Ovary (tissue), 9 donors: ENCODE measurements around the gene ANP32B. TPM values are rescaled to one million over a fixed set of nuclear protein-coding genes. Genes with fewer than 3 reads are reported as not detected.

ENCODE experiments used
- DNase-seq, 5 donors: peaks; one replicate each; pipeline ENCODE4 v3.0.0-alpha.2; 2019 to 2020
- H3K27ac ChIP-seq, 2 donors: fragments of 200-600 bp; one replicate each; pipeline versions ENCODE4 v1.5.1 to v1.8.0; 2019 to 2022
- H3K27me3 ChIP-seq: fragments of 200-600 bp; one replicate; pipeline ENCODE4 v1.8.0; 2022
- H3K36me3 ChIP-seq: fragments of 200-600 bp; sonication (generic); one replicate; pipeline ENCODE4 v1.5.1; 2019
- H3K4me1 ChIP-seq: one replicate; pipeline ENCODE4 v1.8.1; 2013; ENCODE audit warnings: mild to moderate bottlenecking, moderate library complexity; ENCODE audit not compliant: insufficient read depth
- H3K4me3 ChIP-seq: fragments of 200-600 bp; sonication (generic); one replicate; pipeline ENCODE4 v1.5.1; 2017
- H3K9me3 ChIP-seq, 2 donors: fragments of 200-600 bp in 1 of 2; sonication (generic) in 1 of 2; one replicate each; pipeline versions ENCODE4 v1.5.1 to v1.8.1; 2013 to 2019; ENCODE audit warnings: mild to moderate bottlenecking in 1 of 2, moderate library complexity in 1 of 2
- EP300 ChIP-seq: sonication (generic); formaldehyde crosslinking; IDR thresholded peaks from one replicate; pipeline ENCODE4 v1.6.1; 2017; ENCODE audit warnings: antibody characterized with exemption
- POLR2A ChIP-seq: fragments of 450-650 bp; IDR thresholded peaks from one replicate; pipeline ENCODE4 v1.6.1; 2017; ENCODE audit warnings: antibody characterized with exemption, mild to moderate bottlenecking, moderate library complexity
- WGBS, 3 donors: extraction: QIAGEN DNeasy Blood & Tissue Kit in 1 of 3; methylation state at CpG; one replicate each; pipeline versions ENCODE4 v1.1.5 to v1.1.7; 2013 to 2017; 5-methylcytosine and 5-hydroxymethylcytosine counted together
- intact Hi-C, 4 donors: fragments of 100-400 bp; cut with DNase I; formaldehyde crosslinking; loops; one replicate each; pipeline versions ENCODE4 v1.11.0 to v1.15.1; 2022 to 2023
- polyA plus RNA-seq, 2 donors: library from polyadenylated mRNA; stranded (reverse); fragments of 200-250 nt in 1 of 2; fragments of 350-450 nt in 1 of 2; fragmentation: Illumina TruSeq in 1 of 2; extraction: RNeasy Lipid Tissue Mini Kit (QIAGEN cat#74804) in 1 of 2; gene quantifications; one replicate each; pipeline ENCODE4 v1.2.3, GENCODE V29; 2013 to 2014
- total RNA-seq, 7 donors: library from RNA; depleted of rRNA in 2 of 7; stranded (reverse); fragments of >200 nt in 2 of 7; fragmentation: NEBNext Ultra II Directional in 3 of 7; extraction: Animal tissue kit (Norgen Biotek cat#: 25700) in 3 of 7; gene quantifications; one replicate each; pipeline versions ENCODE4 v1.1.0 to v1.2.4, GENCODE V29; 2016 to 2023
- TF ChIP-seq, protein P1 (sequence below), 3 donors: fragments of 450-650 bp in 2 of 3; fragments of 200-600 bp in 1 of 3; IDR thresholded peaks; one replicate each; pipeline versions ENCODE4 v1.5.1 to v1.8.0; 2016 to 2022; ENCODE audit warnings: antibody characterized with exemption in 3 of 3, mild to moderate bottlenecking in 1 of 3
- donor health status: DM: no; HTN: no; CAD: no; lungs with moderate emphysema.
- donor health status: DM: no; HTN: no; CAD: no.
- donor health status: Bipolar disorder and iron deficiency.
- donor health status: DM: yes; HTN: yes; CAD: no.
- donor health status: DM: no; HTN: no; CAD: no.
- donor health status: DM: yes; HTN: yes; CAD: no.

The ANP32B gene
- total and polyA plus RNA-seq, 9 donors, result 41.4 to 302 (median 153) TPM

DNA sequence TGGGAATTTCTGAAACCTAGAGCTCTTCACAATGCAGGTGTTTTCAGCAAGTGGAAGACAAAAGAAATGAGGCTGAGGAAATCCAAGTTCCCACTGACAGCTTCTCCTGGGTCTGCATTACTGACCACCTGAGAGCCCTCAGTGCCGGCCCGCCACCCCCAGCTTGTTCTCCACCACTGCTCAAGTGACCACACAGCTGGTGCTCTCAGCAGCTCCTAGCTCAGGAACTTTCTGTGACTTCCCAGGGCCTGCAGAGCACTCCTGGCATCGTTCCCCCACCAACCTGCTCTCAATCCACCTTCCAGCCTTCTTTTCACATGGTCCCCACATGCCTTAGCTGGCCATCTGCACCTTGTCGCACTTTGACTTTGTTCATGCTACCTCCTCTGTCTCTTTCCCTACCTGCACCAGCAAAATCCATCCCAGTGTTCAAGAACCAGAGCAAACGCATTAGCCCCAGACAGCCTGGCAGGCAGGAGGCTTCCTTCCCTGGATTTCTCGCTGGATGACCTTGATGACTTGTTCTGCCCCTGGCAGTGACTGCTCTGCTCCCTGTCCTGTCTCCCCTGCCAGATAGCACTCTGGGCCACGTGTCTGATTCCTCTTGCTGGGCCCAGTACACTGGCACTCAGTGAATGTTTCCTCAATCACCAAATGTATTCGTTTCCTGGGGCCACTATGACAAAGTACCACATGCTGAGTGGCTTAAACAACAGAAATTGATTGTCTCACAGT is 38.3 kb downstream of the ANP32B start:
- TF ChIP-seq EP300, result no peak
- TF ChIP-seq, protein P1, sequence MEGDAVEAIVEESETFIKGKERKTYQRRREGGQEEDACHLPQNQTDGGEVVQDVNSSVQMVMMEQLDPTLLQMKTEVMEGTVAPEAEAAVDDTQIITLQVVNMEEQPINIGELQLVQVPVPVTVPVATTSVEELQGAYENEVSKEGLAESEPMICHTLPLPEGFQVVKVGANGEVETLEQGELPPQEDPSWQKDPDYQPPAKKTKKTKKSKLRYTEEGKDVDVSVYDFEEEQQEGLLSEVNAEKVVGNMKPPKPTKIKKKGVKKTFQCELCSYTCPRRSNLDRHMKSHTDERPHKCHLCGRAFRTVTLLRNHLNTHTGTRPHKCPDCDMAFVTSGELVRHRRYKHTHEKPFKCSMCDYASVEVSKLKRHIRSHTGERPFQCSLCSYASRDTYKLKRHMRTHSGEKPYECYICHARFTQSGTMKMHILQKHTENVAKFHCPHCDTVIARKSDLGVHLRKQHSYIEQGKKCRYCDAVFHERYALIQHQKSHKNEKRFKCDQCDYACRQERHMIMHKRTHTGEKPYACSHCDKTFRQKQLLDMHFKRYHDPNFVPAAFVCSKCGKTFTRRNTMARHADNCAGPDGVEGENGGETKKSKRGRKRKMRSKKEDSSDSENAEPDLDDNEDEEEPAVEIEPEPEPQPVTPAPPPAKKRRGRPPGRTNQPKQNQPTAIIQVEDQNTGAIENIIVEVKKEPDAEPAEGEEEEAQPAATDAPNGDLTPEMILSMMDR (IDR thresholded peaks at IDR 0.05), result no peak
- no peak for TF ChIP-seq POLR2A
- Histone ChIP-seq H3K27ac (no peak overlapping the region), H3K36me3 (no peaks in the 10 kb centered on the region), H3K4me1 (peaks cover 1% of the 10 kb centered on the region), H3K4me3 (no peak overlapping the region), H3K27me3 (no peaks in the 10 kb centered on the region), H3K9me3 (no peaks in the 10 kb centered on the region)
- intact Hi-C loops, result loop anchor here in 1 of 4 donors (1.0 kb wide), 1 partner anchor 17 kb away; no protein-coding TSS in a partner anchor
- 77 to 84% (median 78%) methylated on average over 8 of the region's 8 CpGs for WGBS, 3 donors
- no peak for DNase-seq

DNA sequence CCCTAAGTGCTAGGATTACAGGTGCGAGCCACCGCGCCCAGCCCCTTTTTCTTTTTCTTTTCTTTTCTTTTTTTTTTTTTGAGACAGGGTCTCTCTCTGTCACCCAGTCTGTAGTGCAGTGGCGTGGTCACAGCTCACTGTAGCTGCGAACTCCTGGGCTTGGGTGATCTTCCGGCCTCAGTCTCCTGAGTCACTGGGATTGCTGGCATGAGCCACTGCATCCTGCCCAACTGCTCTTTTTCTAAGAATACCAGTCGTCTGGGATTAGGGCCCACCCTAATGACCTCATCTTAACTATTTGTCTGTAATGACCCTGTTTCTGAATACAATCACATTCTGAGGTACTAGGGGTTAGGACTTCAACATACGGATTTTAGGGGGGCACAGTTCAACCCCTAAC is 39.3 kb downstream of the ANP32B start:
- intact Hi-C loops, result no loop called here
- Histone ChIP-seq H3K27me3 (no peaks in the 10 kb centered on the region), H3K4me3 (no peak overlapping the region), H3K9me3 (no peaks in the 10 kb centered on the region), H3K36me3 (no peaks in the 10 kb centered on the region), H3K27ac (no peak overlapping the region), H3K4me1 (peaks cover 1% of the 10 kb centered on the region)
- 73 to 82% (median 81%) methylated on average over 8 of the region's 8 CpGs for WGBS, 3 donors
- TF ChIP-seq, protein P1 (IDR thresholded peaks at IDR 0.05), result no peak
- TF ChIP-seq POLR2A (no peak), EP300 (no peak)
- no peak for DNase-seq

DNA sequence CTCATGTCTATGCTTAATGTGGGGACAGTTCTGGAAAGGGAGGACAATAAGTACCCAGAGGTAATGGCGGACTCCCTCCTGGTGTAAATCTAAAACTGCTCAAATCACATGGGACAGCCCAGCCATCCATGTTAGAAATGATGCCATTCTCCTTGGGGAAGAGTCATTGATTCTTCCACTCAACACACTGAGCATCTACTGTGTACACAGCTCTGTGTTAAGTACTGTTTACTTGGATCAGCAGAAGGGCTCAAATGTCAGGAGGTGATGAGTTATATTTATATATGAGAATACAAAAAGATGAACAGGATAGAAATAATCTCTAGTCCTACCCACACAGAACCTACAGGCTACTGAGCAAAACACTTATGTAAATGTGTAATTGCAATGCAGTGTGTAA is 41.6 kb downstream of the ANP32B start:
- intact Hi-C loops, result no loop called here
- TF ChIP-seq EP300 (no peak), POLR2A (no peak)
- TF ChIP-seq, protein P1 (IDR thresholded peaks at IDR 0.05), result no peak
- WGBS, 3 donors, result 90 to 97% (median 96%) methylated on average over 1 of the region's 1 CpG

DNA sequence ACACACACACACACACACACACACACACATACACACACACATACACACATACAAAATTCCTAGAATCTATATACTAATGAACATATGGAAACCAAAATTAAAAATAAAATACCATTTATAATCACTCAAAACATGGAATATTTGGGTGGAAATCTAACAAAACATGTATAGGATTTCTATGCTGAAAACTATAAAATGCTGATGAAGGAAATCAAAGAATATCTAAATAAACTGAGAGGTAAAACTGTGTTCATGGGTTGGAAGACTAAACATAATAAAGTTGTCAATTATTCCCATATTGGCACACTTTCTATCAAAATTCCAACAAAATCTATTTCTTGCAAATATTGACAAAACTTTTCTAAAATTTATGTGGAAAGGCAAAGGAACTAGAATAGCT is 48.0 kb downstream of the ANP32B start:
- intact Hi-C loops, result loop anchor here in 2 of 4 donors (10.0 kb wide), 2 partner anchors 56 to 106 kb away; partner anchors contain the start of gene TRMO (in 1 of the 2)
- Histone ChIP-seq H3K9me3 (no peaks in the 10 kb centered on the region), H3K27ac (no peak overlapping the region), H3K4me3 (no peak overlapping the region), H3K36me3 (no peaks in the 10 kb centered on the region), H3K27me3 (no peaks in the 10 kb centered on the region), H3K4me1 (no peaks in the 10 kb centered on the region)
- no peak for TF ChIP-seq EP300
- TF ChIP-seq, protein P1 (IDR thresholded peaks at IDR 0.05), result no peak
- no peak for TF ChIP-seq POLR2A
- DNase-seq, result no peak

More for the DNA sequence above, 41.6 kb downstream of the ANP32B start:
- no peaks in the 10 kb centered on the region for H3K9me3 ChIP-seq
- no peak overlapping the region for H3K4me3 ChIP-seq
- H3K4me1 ChIP-seq, result peaks cover 1% of the 10 kb centered on the region
- no peak overlapping the region for H3K27ac ChIP-seq
- H3K27me3 ChIP-seq, result no peaks in the 10 kb centered on the region
- no peaks in the 10 kb centered on the region for H3K36me3 ChIP-seq
- no peak for DNase-seq
